GM18519 (cell line): ENCODE data around the gene GAN.
"Not testable (repeated sequence)": the region's sequence is repeated elsewhere in the genome, so short reads cannot be mapped to it uniquely, and the experiment has no call there.

Experiments
- ATAC-seq: cut with Tn5 transposase; IDR thresholded peaks from one replicate; pipeline ENCODE4 v1.9.1; 2021; ENCODE audit warnings: mild to moderate bottlenecking, moderate library complexity; ENCODE audit not compliant: unreplicated experiment, low FRiP score

GAN gene

GRCh38 chr16:81421536-81421935, 106.8 kb downstream of the GAN start:
- no peak for ATAC-seq

- ATAC-seq = not testable (repeated sequence)
These were observed 107.4 kb downstream of the GAN start for GRCh38 chr16:81422153-81422552.

DNA sequence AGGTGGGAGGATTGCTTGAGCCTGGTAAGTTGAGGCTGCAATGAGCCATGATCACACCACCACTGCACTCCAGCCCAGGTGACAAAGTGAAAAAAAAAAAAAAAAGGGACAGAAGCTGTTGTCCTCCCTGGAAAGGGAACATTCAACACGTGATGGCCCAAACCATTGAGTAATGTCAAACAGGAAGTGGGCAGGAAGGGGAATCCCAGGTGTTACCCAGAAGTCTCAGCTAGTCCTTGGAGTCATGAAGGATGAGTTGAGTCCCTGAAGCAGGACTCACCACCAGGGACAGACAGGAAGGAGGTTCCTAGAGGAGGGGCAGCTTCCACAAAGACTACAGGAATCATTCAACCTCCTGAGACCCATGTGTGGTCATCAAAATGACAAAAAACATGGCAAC, 110.0 kb downstream of the GAN start:
- ATAC-seq = no peak

DNA sequence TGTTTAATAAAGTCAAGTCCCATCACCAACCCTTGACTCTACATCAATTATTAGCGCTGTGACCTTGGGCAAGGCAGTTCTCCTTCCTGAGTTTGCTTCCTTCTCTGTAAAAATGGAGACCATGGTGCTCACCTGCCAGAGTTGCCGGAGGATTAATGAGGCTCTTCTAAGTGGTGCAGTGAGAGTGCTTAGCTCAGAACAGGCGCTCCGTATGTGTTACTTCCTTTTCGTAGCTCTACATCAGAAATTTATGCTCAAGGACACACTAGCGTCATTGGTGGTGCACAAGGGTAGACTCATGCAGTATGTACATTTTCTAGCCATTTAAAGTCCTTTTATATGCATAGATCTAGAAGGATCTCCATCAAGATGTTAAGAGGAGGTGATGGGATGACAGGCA, 112.5 kb downstream of the GAN start:
- ATAC-seq = no peak

DNA sequence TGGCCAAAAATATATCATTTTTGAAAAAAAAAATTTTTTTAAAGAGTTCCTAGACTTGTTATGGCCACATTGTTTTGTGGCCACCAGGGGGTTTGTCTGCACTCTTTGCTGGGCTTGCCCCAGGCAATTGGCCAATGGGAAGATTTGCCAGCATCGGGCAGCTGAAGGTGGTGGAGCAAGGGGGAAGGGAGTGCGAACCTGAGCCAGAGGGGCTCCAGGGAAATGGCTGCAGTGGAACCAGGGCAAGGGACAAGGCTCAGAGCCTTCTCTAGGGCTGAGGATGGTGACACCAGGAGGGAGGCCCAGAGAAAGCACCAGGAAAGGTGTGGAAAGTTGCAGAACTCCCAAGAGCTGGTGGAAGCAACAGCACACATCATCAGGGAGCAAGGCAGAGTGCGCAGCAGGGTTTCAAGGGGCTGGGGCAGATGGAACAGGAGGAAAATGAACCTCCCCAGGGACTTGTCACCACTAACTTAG, 114.3 kb downstream of the GAN start:
- ATAC-seq = no peak

DNA sequence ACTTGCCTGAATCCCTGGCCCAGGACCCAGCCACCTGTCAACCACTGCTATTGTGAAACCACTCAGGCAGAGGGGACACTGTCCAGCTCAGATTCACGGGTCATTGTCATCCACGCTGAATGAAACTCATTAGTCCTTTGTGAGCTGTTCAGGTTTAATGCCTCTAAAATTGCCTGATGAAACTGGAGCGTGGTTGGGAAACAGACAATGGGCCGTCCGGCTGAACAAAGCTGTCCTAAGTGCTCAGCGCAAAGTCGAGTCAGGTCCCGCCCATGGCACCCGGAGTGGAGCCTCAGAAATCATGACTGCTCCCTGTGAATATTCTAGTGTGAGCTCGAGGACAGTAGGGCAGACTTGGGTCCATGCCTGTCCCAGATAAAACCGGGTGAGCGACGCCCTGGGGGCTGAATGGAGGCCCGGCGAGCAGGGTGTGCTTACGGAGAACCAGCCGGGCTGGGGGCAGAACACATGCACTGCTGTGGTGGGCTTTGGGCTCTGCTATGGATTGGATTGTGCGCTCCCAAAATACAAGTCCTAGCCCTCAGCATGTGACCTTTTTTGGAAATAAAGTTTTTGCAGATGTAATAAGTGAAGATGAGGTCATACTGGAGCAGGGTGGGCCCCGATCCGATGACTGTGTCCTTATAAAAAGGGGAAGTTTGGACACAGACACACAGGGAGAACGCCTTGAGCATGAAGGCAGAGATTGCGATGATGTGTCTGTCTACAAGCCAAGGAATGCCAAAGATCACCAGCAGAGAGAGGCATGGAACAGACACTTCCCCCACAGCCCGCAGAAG, 117.0 kb downstream of the GAN start:
- ATAC-seq = no peak

DNA sequence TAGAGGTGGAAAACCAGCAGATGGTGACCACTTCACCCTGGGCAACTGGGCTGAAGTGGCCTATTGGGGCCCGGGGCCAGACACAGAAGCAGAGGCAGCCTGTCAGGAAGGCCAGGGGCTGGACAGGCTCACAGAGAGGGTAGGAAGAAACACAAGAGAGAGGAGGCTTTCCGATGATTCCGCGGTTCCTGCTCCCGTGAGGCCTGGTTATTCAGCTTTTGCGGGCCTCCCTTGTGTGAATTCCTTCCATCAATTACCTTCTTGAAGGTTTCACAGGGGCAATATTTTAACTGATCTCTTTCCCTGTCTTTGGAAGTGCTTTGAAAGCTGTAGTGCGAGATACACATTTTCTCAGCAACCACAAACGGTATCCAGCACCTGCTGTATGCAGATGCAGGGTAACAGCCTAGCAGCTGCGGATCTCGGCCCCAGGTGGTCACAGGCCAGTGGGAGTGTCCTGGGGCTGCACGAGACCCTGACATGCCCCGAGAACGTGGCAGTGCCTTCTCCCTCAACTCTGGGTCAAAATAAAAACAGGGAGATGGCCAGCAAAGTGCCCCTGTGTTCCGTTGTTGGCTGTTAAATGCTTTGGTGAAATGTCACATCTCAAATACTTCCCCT, 118.3 kb downstream of the GAN start:
- ATAC-seq = no peak

DNA sequence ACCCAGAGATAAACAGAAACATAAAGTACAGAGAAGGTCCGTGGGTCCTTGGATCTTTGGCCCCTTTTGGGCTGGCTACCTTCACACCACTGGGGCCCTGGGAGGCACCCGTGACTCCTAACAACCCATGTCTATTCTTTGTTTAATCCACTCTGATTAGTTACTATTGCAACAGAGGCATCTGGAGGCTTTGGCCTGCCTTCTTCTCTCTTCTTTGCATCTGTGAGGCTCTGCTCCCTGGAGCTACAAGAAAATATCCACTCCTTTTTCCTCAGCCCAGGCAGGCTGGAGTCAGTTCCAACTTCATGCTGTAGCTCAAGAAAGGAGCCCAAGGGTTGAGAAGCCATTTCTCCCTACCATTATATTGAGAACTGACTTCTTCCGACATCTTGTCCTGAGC, 120.3 kb downstream of the GAN start:
- ATAC-seq = no peak

DNA sequence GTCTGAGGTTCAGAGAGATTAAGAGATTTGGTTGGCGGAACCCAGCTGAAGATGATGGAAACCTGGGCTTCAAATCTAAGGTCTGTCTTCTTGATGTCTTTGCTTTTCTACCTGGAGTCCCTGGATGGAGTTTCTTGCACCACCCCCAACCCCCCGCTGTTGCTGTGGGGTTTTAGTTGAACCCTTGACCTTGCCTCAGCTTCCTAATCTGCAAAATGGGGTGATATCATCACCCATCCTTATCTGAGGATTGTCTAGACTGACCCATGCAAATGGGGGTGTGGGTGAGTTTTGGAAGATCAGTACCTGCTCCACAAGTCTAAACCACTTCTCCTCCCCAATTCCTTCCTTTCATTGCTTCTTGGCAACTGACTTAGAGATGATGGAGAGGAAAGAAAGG, 120.8 kb downstream of the GAN start:
- no peak for ATAC-seq

GRCh38 chr16:81436386-81436785, 121.6 kb downstream of the GAN start:
- no peak for ATAC-seq

GRCh38 chr16:81437865-81438264, 123.1 kb downstream of the GAN start:
- ATAC-seq = no peak
